ENCODE results near the gene REG1A. TPM values are rescaled to one million over a fixed set of nuclear protein-coding genes. Genes with fewer than 3 reads are reported as not detected.

The REG1A gene
- total RNA-seq, 2 experiments from 2014 or later: not detected

- Mint-ChIP-seq H3K4me3 (no peak overlapping the region), H3K4me1 (ENCODE audit: low read depth) (no peaks in the 10 kb centered on the region), H3K27me3 (ENCODE audit: low read depth) (no peaks in the 10 kb centered on the region), H3K36me3 (ENCODE audit: low read depth) (no peaks in the 10 kb centered on the region), H3K9me3 (peaks cover 17% of the 10 kb centered on the region), H3K27ac (no peak overlapping the region)
- intact Hi-C loops (cut with micrococcal nuclease): no loop called here
- no peak for DNase-seq
- CTCF ChIA-PET: no interaction called here
Observed at GRCh38 chr2:79101024-79101423, 19.3 kb upstream of the REG1A start.

DNA sequence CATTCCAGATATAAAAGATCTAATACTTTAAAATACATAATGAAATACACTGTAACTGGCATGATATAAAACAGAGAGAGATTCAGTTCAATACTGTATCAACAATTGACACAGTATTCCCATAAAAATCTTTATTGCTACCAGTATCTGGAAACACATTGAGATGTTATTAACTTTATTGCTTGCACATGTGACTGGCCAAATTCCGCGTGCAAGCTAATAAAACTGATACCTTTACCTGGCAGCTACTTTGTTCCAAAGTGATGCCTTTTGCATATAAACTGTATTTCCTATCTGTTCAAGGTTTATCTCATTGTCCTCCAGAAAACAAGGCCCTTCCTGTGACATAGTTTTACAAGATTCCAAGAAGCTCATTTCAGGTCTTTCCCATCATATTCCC, 17.1 kb upstream of the REG1A start:
- Mint-ChIP-seq H3K36me3 (ENCODE audit: low read depth) (no peaks in the 10 kb centered on the region), H3K27ac (no peak overlapping the region), H3K9me3 (peaks cover 10% of the 10 kb centered on the region), H3K4me3 (no peak overlapping the region), H3K4me1 (ENCODE audit: low read depth) (no peaks in the 10 kb centered on the region), H3K27me3 (ENCODE audit: low read depth) (no peaks in the 10 kb centered on the region)
- CTCF ChIA-PET: no interaction called here
- DNase-seq: no peak
- intact Hi-C loops (cut with micrococcal nuclease): loop anchor here (1.0 kb wide), 1 partner anchor 13 kb away; no protein-coding TSS in a partner anchor

DNA sequence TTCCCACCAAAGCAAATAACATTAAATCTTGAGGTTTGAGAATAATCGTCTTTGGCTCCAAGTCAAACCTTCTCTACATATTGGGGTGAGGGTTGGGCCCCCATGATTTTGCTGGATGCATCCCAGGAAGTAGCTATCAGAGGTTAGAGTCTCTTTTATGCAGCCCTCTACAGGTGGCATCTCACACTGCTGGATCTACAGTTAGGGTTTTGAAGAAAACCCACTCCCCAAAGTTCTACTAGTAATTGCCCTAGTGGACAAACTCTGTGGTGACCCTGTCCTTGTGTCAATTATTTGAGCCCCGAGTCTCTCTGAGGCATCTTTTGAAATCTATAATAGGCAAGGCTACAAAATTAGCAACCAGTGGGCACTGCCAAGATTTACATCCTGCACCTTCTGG, 15.0 kb upstream of the REG1A start:
- CTCF ChIA-PET: interaction anchor here (0.6 to 1.3 kb wide), 2 partner anchors 14 to 351 kb away, joined by 3 to 4 read pairs; no protein-coding TSS in a partner anchor
- peaks cover 11% of the 10 kb centered on the region for H3K9me3 Mint-ChIP-seq
- H3K36me3 Mint-ChIP-seq (ENCODE audit: low read depth): no peaks in the 10 kb centered on the region
- no peaks in the 10 kb centered on the region for H3K4me1 Mint-ChIP-seq (ENCODE audit: low read depth)
- H3K27ac Mint-ChIP-seq: no peak overlapping the region
- H3K27me3 Mint-ChIP-seq (ENCODE audit: low read depth): no peaks in the 10 kb centered on the region
- no peak for DNase-seq
- intact Hi-C loops (cut with micrococcal nuclease): no loop called here
- no peak overlapping the region for H3K4me3 Mint-ChIP-seq

- no peak overlapping the region for H3K27ac Mint-ChIP-seq
- H3K4me1 Mint-ChIP-seq (ENCODE audit: low read depth): no peaks in the 10 kb centered on the region
- H3K27me3 Mint-ChIP-seq (ENCODE audit: low read depth): no peaks in the 10 kb centered on the region
- H3K9me3 Mint-ChIP-seq: peaks cover 8% of the 10 kb centered on the region
- CTCF ChIA-PET: no interaction called here
- H3K36me3 Mint-ChIP-seq (ENCODE audit: low read depth): no peaks in the 10 kb centered on the region
- no peak overlapping the region for H3K4me3 Mint-ChIP-seq
- intact Hi-C loops (cut with micrococcal nuclease): no loop called here
- DNase-seq: no peak
Observed at GRCh38 chr2:79112269-79112668, 8.0 kb upstream of the REG1A start.

DNA sequence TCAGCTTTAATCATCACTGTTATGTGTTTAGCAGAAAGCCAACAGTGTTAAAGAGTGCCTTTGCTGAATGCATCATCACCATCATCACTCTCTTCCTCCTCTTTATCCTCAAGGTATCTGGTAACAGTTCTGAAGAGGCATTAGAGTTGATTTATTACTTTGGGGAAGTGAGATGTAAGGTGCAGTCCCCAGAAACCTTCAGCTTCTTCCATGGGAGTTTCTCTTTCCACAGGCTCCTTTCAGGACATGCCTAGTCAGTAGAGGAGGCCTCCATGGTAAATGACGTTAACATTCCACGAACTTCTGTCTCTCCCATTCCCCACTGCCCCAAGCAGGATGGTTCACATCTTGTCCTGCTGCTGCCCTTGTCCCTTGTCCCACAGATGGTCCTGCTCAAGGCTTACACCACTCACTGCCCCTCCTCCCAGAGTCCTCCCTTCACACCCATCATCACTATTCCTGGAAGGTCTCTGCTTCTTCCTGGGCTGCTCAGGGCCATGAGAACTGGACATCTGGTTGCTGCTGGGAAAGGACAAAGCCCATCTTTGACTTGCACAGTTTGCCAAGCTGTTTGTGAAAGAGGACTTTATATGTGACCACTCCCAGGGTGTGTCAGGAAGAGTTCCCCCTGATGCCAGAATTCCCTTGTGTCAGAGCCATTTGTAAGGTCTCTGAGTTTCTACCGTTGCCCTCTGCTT, 5.3 kb upstream of the REG1A start:
- no peaks in the 10 kb centered on the region for H3K36me3 Mint-ChIP-seq (ENCODE audit: low read depth)
- H3K4me1 Mint-ChIP-seq (ENCODE audit: low read depth): no peaks in the 10 kb centered on the region
- CTCF ChIA-PET: no interaction called here
- H3K27ac Mint-ChIP-seq: no peak overlapping the region
- H3K9me3 Mint-ChIP-seq: peaks cover 8% of the 10 kb centered on the region
- H3K4me3 Mint-ChIP-seq: no peak overlapping the region
- no peak for DNase-seq
- H3K27me3 Mint-ChIP-seq (ENCODE audit: low read depth): no peaks in the 10 kb centered on the region
- intact Hi-C loops (cut with micrococcal nuclease): no loop called here

DNA sequence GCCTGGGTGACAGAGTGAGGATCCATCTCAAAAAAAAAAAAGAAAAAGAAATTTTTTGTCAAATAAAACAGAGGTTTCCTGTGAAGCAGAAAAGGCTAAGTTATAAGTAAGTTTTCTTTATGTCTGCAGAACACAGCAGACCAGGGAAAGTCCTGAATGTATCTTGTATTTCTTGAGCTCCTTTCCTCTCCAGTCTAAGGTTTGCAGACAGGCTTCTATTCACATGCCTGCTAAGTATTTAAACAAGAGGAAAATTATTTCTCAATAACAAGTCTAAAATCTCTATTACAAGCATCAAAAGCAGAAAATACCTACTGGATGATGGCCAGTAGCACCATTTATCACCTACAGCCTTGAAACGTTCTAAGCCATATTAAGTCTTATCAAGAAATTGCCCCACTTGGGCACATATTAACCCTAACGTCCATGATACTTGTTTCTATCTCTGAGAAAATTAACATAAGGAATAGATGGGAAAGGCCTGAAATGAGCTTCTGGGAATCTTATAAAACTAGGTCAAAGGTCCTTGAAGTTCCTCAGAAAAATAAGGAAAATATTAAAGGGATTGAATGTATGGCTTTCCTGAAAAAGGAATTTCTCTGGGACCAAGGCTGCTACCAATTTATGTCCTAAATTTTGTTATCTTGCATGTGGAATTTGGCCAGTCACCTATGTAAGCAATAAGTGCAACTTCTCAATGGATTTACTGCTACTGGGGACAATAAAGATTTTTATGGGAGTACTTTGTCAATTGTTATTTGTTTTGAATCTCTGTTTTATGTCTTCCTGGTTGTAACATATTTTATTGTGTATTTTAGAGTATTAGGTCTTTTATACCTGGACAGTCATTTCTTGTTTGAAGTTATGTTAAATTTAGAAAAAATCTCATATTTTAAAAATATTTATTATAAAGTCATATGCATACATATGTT, 3.0 kb upstream of the REG1A start:
- intact Hi-C loops (cut with micrococcal nuclease): loop anchor here (1.0 kb wide), 1 partner anchor 14 kb away; no protein-coding TSS in a partner anchor
- no peaks in the 10 kb centered on the region for H3K27me3 Mint-ChIP-seq (ENCODE audit: low read depth)
- DNase-seq: no peak
- H3K36me3 Mint-ChIP-seq (ENCODE audit: low read depth): no peaks in the 10 kb centered on the region
- no peak overlapping the region for H3K27ac Mint-ChIP-seq
- CTCF ChIA-PET: no interaction called here
- peaks cover 5% of the 10 kb centered on the region for H3K9me3 Mint-ChIP-seq
- no peak overlapping the region for H3K4me3 Mint-ChIP-seq
- H3K4me1 Mint-ChIP-seq (ENCODE audit: low read depth): no peaks in the 10 kb centered on the region

DNA sequence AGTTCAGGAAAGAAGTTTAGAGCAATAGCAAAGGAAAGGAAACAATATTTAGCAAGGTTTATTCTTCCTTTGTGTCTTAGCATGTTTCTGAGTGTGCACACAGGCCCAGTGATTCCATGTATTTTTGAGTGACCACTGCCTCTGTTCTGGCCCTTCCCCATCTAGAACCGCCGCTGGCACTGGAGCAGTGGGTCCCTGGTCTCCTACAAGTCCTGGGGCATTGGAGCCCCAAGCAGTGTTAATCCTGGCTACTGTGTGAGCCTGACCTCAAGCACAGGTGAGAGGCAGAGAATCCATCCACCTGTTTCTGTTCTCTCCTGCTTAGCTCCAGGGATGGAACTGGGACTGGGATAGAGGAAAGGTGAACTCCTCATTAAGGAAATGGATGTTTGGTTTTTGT, 2.4 kb downstream of the REG1A start:
- Mint-ChIP-seq H3K9me3 (no peaks in the 10 kb centered on the region), H3K27ac (no peak overlapping the region), H3K27me3 (ENCODE audit: low read depth) (no peaks in the 10 kb centered on the region), H3K36me3 (ENCODE audit: low read depth) (no peaks in the 10 kb centered on the region), H3K4me1 (ENCODE audit: low read depth) (no peaks in the 10 kb centered on the region), H3K4me3 (no peak overlapping the region)
- intact Hi-C loops (cut with micrococcal nuclease): no loop called here
- no peak for DNase-seq
- CTCF ChIA-PET: no interaction called here

DNA sequence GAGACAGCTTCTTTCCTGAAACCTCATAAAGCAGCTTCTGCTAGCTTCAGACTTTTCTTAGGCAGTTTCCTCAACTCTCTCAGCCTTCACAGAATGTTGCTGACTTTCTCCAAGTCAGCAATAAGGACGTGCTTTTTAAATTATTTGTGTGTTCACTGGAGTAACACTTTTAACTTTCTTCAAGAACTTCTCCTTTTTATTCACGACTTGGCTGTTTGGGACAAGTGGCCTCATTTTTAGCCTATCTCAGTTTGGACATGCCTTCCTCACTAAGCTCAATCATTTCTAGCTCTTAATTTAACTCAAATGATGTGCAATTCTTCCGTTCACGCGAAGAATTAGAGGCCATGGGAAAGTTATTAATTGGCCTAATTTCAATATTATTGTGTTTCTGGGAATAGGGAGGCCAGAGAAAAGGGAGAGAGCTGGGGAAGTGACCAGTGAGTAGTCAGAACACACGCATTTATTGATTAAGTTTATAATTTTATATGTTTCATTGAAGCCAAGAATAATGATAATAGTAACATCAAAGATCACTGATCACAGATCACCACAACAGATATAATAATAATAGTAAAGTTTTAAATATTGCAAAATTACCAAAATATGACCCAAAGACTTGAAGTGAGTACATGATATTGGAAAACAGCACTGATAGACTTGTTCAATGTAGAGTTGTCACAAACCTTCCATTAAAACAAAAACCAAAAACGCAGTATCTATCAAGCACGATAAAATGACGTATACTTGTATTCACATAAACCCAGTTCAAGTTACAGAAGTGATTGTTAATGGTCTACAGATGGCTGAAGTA, 4.8 kb downstream of the REG1A start:
- Mint-ChIP-seq H3K36me3 (ENCODE audit: low read depth) (no peaks in the 10 kb centered on the region), H3K27me3 (ENCODE audit: low read depth) (no peaks in the 10 kb centered on the region), H3K4me1 (ENCODE audit: low read depth) (no peaks in the 10 kb centered on the region), H3K9me3 (no peaks in the 10 kb centered on the region), H3K4me3 (no peak overlapping the region), H3K27ac (no peak overlapping the region)
- intact Hi-C loops (cut with micrococcal nuclease): no loop called here
- CTCF ChIA-PET: no interaction called here
- no peak for DNase-seq

DNA sequence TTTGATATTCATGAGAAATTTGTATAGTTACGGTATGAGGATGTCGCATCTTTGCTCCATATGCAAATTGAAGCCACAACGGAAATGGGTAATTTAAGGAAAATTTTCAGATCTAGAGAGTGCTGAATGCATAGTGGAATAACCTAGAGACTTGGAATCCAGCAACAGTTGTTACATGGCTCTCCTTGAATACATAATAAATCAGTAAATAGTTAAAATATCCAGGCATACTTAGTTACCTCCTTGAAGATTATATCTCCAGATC, 5.4 kb downstream of the REG1A start:
- CTCF ChIA-PET: no interaction called here
- Mint-ChIP-seq H3K27ac (no peak overlapping the region), H3K36me3 (ENCODE audit: low read depth) (no peaks in the 10 kb centered on the region), H3K4me1 (ENCODE audit: low read depth) (no peaks in the 10 kb centered on the region), H3K9me3 (no peaks in the 10 kb centered on the region), H3K27me3 (ENCODE audit: low read depth) (no peaks in the 10 kb centered on the region), H3K4me3 (no peak overlapping the region)
- intact Hi-C loops (cut with micrococcal nuclease): no loop called here
- no peak for DNase-seq

DNA sequence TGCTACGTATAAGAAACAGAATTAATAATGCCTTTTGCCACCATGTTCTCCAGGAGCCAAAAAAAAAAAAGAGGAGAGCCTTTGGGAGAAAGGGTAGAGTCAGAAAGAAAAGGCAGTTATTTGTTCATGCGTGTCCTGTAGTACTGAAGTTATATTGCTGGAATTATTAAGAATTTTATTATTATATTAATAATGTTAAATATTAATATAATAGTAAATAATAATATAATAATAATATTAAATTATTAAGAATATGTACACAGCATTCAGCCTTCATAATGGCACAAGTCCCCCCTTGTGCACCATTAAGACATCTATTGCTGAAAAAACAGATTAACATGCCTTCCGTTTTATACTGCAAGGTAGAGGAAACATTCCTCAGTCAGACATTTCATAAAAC, 8.1 kb downstream of the REG1A start:
- H3K27ac Mint-ChIP-seq: no peak overlapping the region
- H3K4me1 Mint-ChIP-seq (ENCODE audit: low read depth): no peaks in the 10 kb centered on the region
- CTCF ChIA-PET: no interaction called here
- DNase-seq: no peak
- H3K4me3 Mint-ChIP-seq: no peak overlapping the region
- no peaks in the 10 kb centered on the region for H3K9me3 Mint-ChIP-seq
- intact Hi-C loops (cut with micrococcal nuclease): no loop called here
- H3K27me3 Mint-ChIP-seq (ENCODE audit: low read depth): no peaks in the 10 kb centered on the region
- H3K36me3 Mint-ChIP-seq (ENCODE audit: low read depth): no peaks in the 10 kb centered on the region

DNA sequence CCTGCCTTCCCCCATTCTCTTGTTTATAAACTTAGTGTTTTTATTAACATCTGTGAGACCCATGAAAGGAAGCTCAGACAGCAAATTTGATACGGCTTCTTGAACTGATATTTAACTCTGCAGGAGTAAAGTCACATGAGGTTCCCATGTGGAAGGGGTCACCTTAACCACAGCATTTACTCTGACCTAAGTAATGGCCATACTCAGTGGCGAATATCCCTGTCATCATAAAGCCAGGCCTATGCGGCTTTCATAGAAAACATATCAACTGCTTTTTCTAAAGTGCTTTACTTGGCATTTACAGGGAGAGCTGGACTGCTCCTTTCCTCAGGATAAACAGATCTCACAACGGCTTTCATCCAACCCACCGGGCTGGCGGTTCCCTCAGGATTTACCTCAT, 9.0 kb downstream of the REG1A start:
- intact Hi-C loops (cut with micrococcal nuclease): no loop called here
- H3K9me3 Mint-ChIP-seq: peaks cover 2% of the 10 kb centered on the region
- no peak for DNase-seq
- H3K4me3 Mint-ChIP-seq: no peak overlapping the region
- no peak overlapping the region for H3K27ac Mint-ChIP-seq
- H3K4me1 Mint-ChIP-seq (ENCODE audit: low read depth): no peaks in the 10 kb centered on the region
- no peaks in the 10 kb centered on the region for H3K27me3 Mint-ChIP-seq (ENCODE audit: low read depth)
- CTCF ChIA-PET: no interaction called here
- H3K36me3 Mint-ChIP-seq (ENCODE audit: low read depth): no peaks in the 10 kb centered on the region

DNA sequence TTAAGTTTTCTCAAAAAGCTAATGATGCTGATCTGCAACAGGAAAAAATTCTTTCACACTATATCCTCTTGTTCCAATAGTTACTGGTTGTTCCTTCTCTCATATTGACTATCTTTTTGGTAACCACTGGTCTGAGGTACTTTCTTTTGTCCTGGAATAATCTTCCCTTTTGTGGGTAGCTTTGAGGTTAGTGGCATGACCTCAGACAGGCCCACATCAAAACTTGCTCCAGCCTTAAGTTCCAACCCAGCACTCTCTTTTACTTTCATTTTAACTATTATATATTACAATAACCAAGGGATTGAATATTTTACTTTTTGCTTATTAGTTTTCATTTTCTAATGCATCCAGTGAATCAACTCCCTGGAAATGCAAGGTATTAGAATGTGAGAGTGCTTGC, 9.5 kb downstream of the REG1A start:
- no peak overlapping the region for H3K27ac Mint-ChIP-seq
- CTCF ChIA-PET: no interaction called here
- H3K9me3 Mint-ChIP-seq: peaks cover 3% of the 10 kb centered on the region
- H3K4me1 Mint-ChIP-seq (ENCODE audit: low read depth): no peaks in the 10 kb centered on the region
- intact Hi-C loops (cut with micrococcal nuclease): no loop called here
- no peaks in the 10 kb centered on the region for H3K36me3 Mint-ChIP-seq (ENCODE audit: low read depth)
- no peaks in the 10 kb centered on the region for H3K27me3 Mint-ChIP-seq (ENCODE audit: low read depth)
- DNase-seq: no peak
- H3K4me3 Mint-ChIP-seq: no peak overlapping the region

All from activated naive CD4-positive, alpha-beta T cell treated with anti-CD3 and anti-CD28 coated beads for 36 hours (primary cell).